NCI-H1105 (cell line): Measurements from ENCODE around the gene GTF2B.
A peak's percentile ranks its signal among the peaks of the same experiment; 100 is the strongest.
"Not testable (repeated sequence)": the region's sequence is repeated elsewhere in the genome, so short reads cannot be mapped to it uniquely, and the experiment has no call there.

Source experiments
- DNase-seq: peaks from one replicate; lab custom pipeline; 2025; lab: John Stamatoyannopoulos, UW

Gene GTF2B, protein sequence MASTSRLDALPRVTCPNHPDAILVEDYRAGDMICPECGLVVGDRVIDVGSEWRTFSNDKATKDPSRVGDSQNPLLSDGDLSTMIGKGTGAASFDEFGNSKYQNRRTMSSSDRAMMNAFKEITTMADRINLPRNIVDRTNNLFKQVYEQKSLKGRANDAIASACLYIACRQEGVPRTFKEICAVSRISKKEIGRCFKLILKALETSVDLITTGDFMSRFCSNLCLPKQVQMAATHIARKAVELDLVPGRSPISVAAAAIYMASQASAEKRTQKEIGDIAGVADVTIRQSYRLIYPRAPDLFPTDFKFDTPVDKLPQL

DNA sequence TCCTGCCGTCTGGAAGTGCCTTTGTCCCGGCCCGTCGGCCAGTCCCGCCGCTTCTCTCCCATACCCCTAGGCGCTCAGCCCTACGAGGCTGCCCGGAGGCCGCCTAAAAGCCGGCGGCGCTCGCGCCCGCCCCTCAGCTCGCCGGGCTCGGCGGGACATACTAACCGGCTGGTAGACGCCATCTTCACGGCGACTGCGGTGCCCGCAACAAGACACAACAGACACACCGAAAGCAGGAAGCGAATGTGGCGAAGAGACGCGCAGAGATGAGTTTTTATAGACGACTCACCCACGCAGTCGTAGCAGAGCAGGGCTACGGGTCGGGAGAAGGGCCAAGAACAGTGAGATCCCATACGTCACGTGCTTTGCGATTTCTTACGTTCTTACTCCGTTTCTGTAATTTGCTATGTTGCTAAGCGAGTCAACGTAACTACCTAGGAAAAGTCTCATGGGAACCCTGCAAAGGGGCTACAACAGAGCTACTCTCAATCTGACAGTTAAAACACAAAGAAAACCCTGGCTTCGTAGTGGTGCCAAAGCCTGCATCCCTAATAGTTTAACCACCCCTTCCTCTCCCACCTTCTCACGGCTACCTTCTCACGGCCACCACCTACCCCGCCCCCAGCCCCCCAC, at the start of gene GTF2B:
Gene GTF2B, minus strand, starts transcription at position 250 of the 633 bp plus-strand sequence. Its CDS starts 68 bp downstream, at position 182.
- peak; percentile 90 for DNase-seq

- DNase-seq = not testable (repeated sequence)
Observed at GRCh38 chr1:88938528-88938927, 47.2 kb upstream of the GTF2B start.

GRCh38 chr1:88936760-88937342, 45.5 kb upstream of the GTF2B start:
- no peak for DNase-seq

DNA sequence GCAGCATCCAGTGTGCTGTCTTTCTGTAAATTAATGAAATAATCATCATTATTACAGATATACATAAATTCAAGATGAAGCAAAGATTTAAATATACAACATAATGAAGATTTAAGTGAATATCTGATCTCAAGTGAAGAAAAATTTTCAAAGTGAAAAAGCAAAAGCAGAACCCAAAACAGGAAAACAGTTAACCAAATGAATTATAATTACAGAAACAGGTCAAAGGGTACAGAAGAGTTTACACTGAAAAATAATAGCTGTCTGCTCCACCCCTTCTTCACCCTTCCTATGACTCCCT, 44.8 kb upstream of the GTF2B start:
- no peak for DNase-seq

DNA sequence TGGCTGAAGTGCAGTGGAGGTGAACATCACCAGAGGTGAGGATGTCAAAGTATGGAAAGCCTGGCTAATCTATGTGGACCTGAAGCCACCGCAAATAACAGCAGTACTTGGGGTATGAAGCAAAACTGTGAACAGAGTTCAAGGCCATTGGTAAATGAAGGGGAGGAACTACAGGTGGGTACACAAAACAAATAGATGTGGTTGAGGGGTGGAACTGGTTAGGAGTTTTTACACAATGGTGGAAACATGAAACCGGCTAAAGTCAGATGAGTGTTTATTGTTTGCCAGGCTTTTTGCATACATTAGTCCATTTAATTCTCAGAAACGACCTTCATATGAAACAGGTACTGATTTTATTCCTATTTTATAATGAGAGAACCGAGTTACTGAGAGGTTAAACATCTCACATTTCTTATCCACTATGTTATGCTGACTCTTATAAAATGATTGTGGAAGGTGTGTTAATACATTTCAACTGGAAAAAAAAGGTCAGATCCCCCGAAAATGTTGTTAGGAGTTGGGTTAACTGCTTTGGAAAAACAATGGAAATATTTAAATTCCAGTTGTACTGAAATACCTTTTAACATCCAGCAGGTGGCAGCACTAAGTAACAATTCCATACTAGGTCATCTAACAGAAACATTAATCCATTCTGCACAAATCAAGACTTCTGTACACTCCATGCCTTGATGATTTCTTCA, 44.3 kb upstream of the GTF2B start:
- peak; percentile 6 for DNase-seq

DNA sequence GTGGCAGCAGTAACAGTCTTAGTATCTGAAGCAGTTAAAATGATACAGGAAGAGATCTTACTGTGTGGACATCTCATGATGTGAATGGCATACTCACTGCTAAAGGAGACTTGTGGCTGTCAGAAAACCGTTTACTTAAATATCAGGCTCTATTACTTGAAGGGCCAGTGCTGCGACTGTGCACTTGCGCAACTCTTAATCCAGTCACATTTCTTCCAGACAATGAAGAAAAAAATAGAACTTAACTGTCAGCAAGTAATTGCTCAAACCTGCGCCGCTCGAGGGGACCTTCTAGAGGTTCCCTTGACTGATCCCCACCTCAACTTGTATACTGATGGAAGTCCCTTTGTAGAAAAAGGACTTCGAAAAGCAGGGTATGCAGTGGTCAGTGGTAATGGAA, 38.8 kb upstream of the GTF2B start:
- DNase-seq = not testable (repeated sequence)

DNA sequence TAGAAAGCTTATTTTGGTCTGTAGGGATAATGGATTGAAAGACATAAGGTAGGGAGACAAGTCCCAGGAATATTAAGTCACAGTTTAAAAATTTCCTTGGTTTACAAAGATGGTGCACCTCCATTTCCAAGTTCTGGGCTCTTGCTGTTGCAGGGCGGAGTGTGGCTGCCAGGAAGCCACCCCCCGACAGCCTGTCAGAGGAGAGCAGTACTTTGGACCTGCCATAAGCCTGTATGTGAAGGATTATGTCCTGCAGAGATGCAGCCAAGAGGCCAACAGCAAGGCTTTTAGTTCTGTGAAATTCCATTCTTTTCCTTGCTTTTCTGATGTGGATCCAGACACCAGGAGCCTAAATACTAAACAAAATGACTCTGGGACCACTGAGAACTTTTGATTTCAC, 31.9 kb upstream of the GTF2B start:
- DNase-seq = no peak

DNA sequence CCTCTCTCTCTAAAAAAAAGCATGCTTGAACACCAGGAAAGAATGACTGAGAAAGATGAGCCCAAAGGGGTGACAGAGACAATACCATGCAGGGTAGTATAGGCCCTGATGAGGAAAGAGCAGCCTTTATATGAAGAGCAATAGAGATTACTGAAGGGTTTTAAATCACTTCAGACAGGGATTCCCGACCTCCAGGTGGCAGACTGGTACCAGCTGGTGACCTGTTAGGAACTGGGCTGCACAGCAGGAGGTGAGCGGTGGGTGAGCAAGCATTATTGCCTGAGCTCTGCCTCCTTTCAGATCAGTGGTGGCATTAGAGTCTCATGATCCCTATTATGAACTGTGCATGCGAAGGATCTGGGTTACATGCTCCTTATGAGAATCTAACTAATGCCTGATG, 30.8 kb upstream of the GTF2B start:
- no peak for DNase-seq

GRCh38 chr1:88920845-88921244, 29.5 kb upstream of the GTF2B start:
- no peak for DNase-seq

- no peak for DNase-seq
Observed at GRCh38 chr1:88917321-88918025, 26.1 kb upstream of the GTF2B start.

GRCh38 chr1:88916883-88917282, 25.5 kb upstream of the GTF2B start:
- no peak for DNase-seq

DNA sequence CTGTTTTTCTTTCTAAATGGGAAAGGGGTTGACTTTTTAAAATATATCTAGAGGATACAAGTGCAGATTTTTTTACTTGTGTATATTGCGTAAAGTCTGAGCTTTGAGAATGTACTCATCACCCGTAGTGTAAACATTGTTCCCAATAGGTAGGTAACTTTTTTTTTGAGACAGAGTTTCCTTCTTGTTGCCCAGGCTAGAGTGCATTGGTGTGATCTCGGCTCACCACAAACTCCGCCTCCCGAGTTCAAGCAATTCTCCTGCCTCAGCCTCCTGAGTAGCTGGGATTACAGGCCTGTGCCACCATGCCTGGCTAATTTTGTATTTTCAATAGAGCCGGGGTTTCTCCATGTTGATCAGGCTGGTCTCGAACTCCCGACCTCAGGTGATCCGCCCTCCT, 20.4 kb upstream of the GTF2B start:
- not testable (repeated sequence) for DNase-seq

DNA sequence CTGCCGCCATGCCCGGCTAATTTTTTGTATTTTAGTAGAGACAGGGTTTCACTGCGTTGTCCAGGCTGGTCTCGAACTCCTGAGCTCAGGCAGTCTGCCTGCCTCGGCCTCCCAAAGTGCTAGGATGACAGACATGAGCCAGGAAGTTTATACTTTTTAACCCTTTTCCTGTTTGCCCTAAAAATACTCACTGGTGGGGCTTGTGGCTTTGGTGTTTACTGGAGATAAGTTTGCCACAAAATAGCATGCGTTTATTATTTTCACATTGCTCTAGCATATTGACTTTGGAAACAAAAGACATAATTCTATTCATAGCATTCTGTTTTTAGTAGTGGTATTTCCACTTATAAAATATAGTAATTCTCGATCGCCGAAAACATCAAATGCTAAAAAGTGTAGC, 19.8 kb upstream of the GTF2B start:
- no peak for DNase-seq

GRCh38 chr1:88910401-88910800, 19.0 kb upstream of the GTF2B start:
- no peak for DNase-seq

DNA sequence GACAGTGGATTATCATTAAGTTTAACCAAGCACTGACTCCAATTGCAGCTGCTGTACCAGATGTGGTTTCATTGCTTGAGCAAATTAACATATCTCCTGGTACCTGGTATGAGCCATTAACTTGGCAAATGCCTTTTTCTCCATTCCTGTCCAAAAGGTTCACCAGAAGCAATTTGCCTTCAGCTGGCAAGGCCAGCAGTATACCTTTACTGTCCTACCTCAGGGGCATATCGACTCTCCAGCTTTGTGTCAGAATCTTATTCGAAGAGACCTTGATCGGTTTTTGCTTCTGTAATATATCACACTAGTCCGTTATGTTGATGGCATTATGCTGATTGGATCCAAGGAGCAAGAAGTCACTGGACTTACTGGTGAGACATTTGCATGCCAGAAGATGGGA, 9.5 kb upstream of the GTF2B start:
- DNase-seq = no peak

DNA sequence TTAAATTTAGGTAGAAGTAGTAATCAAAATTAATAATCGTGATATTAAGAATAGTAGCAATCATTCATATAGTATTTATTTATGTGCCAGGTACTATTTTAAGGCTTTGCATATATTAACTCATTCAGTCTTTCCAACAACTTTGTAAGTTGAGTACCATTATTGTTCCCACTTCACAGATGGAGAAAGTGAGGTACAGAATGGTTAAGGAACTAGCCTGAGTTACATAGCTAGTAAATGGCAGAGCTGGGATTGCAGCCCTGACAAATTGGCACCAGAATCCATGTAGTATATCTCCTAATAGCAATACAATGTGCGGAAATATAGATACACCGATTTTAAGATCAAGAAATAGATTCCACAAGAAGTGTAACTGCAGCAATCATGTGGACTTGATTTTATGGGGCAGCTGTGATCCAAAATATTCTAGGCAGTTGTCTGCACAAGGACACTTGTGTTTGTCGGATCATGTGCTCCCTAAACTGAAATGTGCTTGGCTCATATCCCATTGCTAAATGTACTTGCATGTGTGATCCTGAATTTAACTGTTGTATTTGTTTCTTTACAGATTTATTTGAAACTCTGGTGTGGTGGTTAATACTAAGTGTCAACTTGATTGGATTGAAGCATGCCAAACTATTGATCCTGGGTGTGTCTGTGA, 5.8 kb upstream of the GTF2B start:
- no peak for DNase-seq

- peak; percentile 82 for DNase-seq
Observed at GRCh38 chr1:88892357-88892877, 1.1 kb upstream of the GTF2B start.

DNA sequence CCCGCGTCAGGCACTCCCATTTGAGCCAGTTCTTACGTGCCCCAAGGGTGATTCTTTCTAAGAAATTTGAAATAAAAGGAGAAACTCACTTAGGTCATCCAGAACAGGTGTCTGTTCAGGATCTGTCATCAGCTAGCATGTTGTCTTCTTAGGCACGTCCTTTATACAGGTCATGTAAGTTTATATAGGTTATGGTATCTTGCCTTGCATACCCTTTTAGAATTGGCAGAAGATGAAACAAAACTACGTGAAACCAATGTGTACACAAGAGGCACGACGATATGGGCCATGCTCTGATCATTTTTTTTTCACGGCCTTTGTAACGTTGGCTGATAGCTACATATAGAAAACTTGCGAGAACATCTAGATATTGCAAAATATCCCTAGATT, 579 bp upstream of the GTF2B start:
- no peak for DNase-seq

DNA sequence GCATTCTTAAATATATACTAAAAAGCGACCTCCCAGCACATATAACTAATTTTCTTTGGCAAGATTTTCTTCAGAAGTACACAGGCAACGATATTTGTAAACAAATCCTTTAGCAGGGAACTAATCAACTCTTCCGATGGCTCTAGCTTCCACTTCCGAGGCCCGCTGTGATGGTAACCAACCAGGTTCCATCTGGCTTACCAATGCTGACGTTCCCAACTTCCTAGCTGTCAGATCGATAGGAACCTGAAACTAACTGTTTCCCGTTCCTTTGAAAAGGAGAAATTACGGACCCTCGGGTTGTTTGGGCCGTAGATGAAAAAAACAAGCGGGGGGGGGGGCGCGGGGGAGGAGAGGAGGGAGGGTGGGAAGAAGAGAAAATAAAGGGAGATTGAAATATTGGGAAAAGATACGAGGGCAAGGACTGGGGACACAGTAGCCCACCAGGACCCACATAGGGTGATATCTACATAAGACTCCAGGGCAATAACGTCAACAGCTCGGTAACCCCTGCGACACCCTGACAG, 513 bp downstream of the GTF2B start:
- DNase-seq = no peak

DNA sequence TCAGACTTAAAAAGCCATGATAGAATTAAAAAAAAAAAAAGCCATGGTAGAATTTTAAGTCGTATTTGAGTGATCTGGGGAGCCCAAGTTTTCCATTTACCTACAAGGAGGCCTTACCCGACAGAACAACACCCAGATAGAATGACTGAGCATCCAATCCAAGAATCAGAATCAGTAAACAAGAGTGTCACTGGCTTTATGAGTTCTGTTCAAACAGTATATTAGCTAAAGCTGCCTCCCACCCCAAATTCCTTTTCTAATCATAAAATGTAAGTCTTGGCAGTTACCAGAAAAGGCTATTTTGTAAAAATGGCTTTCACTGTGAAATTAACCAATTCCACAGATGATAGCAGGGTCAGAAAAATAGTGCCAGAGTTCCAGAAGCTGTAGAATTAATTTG, 1.2 kb downstream of the GTF2B start:
- DNase-seq = no peak

- no peak for DNase-seq
Observed at GRCh38 chr1:88888750-88889149, 2.6 kb downstream of the GTF2B start.
